ENCODE data around the gene SKAP1.
"Not testable (repeated sequence)": the region's sequence is repeated elsewhere in the genome, so short reads cannot be mapped to it uniquely, and the experiment has no call there.

The SKAP1 gene

DNA sequence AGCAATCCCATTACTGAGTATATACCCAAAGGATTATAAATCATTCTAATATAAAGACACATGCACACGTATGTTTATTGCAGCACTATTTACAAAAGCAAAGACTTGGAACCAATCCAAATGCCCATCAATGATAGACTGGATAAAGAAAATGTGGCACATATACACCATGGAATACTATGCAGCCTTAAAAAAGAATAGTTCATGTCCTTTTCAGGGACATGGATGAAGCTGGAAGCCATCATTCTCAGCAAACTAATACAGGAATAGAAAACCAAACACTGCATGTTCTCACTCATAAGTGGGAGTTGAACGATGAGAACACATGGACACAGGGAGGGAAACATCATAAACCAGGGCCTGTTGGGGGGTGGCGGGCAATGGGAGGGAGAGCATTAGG lies 19.3 kb upstream of the SKAP1 start:
- not testable (repeated sequence) for DNase-seq (ENCODE audit: low read depth in 1 of 2, low spot score in 1 of 2)

- no peak for DNase-seq (ENCODE audit: low read depth in 1 of 2, low spot score in 1 of 2)
Observed at GRCh38 chr17:48445248-48445620, 15.2 kb upstream of the SKAP1 start.

- DNase-seq (ENCODE audit: low read depth in 1 of 2, low spot score in 1 of 2) = no peak
Observed at GRCh38 chr17:48444516-48445247, 14.7 kb upstream of the SKAP1 start.

DNA sequence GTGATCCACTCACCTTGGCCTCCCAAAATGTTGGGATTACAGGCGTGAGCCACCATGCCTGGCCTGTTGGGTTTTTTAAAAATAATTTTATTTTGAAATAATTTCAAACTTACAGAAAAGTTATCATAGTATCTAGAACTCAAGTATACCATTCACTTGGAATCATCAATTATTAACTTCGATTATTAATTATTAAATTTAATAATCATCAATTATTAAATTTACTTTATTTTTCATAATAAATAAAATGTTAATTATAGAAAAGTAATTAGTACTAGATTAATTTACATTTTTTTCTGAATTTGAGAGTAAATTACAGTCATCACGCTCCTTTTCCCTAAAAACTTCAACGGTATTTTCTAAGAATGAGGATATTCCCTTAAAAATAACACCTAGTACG lies 13.7 kb upstream of the SKAP1 start:
- no peak for DNase-seq (ENCODE audit: low read depth in 1 of 2, low spot score in 1 of 2)

DNA sequence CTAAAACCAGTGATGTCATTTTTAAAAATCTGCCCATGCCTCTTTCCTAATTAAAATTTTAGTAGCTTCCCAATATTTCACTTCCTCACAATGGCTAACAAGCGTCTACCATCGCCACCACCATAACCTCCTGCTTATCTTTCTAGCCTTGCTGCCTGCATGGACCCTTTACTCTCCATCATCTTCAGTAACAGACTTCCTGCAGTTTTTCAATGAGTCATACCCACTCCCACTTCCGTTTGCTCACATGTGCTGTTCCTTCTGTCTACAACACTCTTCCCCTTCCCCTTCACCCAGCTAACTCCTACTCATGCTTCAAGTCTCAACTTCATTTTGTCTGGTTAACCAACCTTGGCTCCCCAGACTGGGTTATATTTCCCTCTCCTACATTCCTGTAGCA lies 12.8 kb upstream of the SKAP1 start:
- DNase-seq (ENCODE audit: low read depth in 1 of 2, low spot score in 1 of 2) = no peak

DNA sequence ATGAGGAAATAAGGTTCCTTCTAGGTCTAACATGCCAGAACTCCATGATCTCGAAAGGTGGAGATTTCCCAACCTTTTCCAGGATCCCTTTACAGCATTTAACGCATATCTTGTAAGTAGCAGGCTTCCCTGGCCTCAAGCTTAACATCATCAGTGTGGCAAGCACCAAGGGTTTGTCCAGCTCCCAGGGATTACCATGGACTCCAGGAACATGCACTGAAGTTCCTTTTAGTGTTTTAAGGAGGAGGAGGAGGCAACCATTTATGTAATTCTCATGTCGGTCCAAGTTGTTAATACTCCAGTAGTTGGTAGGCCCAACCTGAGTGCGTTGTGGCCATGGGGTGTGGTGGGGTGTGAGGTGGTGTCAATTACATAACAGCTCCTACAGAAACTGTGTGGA lies 11.8 kb upstream of the SKAP1 start:
- DNase-seq (ENCODE audit: low read depth in 1 of 2, low spot score in 1 of 2) = no peak

DNA sequence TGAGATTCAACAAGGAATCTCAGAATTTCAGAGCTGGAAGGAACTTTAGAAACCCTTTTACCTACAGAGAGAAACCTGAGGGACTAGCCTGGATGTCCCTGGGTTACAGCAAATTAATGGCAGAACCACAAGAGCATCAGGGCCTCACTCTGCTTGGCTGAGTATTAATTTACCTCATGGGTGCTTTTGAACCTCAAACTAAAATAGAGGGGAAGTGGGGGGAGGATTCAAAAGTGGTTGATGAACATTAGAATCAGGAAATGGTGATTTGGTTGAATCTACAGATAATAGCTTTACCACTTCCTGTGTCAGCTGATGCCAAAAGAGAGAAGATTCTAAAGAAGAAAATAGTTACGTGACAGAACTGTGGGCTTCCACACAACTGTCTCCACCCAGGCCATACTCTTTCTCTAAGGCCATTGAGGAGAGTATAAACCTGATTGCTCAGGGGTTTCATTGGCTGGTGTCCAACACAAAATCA lies 11.3 kb upstream of the SKAP1 start:
- DNase-seq (ENCODE audit: low read depth in 1 of 2, low spot score in 1 of 2) = no peak

DNA sequence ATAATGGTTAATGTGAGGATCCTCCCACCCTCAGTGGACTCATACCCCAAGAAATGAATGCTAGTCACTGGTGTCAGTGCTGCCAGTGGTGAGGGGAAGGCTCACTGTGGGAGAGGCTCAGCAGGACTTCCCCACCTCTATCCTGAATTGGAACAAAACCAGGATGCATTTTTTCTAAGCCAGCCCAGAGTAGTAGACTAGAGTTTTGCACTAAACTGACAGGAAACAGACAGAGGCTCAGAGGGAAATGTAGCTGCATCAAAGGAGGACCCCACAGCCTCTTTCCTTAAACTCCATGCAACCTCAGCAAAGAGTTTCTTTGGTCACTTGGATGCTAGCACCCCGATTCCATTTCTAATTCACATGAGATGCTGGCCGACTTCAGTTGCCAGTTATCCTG lies 10.7 kb upstream of the SKAP1 start:
- DNase-seq (ENCODE audit: low read depth in 1 of 2, low spot score in 1 of 2) = no peak

GRCh38 chr17:48439875-48440505 lies 10.0 kb upstream of the SKAP1 start:
- no peak for DNase-seq (ENCODE audit: low read depth in 1 of 2, low spot score in 1 of 2)

DNA sequence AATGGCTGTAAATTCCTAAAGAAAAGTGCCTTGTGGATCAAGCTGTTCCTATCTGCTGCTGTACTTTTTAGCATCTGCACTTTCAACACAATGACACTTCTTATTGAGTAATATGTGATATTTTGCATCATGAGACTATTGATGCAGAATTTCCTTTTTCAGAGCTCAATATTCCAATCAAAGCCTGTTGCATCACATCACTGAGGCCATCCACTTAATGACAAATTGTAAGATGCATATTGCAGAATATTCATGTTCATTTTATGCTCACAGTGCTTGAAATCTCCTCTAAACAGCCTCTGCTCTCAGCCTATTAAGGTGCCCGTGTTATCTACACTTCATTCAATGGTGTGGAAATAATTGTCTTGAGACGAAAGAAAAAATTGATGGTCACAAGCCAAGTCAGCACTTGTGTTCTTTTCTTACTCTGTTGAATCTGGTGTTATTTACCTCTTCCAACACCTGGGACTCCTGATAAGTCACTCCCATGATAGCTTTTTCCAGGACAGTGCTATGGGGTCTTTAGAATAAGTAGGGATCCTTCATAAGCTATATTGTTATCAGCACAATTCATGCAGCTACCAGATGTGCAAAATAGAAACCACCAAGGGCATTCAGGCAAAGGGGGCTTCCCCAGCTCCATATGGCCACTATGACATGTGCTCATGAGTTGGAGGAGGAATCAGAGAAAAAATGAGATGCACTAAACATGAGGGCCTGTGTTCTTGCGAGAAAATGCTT lies 9.3 kb upstream of the SKAP1 start:
- no peak for DNase-seq (ENCODE audit: low read depth in 1 of 2, low spot score in 1 of 2)

GRCh38 chr17:48438516-48439061 lies 8.6 kb upstream of the SKAP1 start:
- no peak for DNase-seq (ENCODE audit: low read depth in 1 of 2, low spot score in 1 of 2)

DNA sequence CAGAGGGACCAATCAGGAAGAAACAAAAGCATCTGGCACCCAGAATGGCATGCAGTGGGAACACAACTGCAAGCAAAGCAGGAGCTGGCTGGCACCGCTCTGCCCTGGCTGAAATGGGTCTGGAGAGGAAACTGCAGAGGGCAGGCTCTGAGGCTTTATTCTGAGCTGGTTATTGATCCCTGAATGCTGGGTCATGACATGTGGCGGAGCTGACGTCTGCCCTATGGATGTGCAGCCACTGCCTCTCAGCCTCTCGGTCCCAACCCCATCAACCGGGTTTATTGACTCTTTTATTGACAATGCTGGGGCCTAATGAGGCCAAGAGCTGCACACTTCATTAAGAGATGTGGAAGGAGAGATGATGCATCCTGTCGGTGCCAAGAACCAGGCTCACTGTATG lies 3.9 kb upstream of the SKAP1 start:
- no peak for DNase-seq (ENCODE audit: low read depth in 1 of 2, low spot score in 1 of 2)

- DNase-seq (ENCODE audit: low read depth in 1 of 2, low spot score in 1 of 2) = no peak
Observed at GRCh38 chr17:48432820-48433775, 3.1 kb upstream of the SKAP1 start.

GRCh38 chr17:48429156-48429555 lies 858 bp downstream of the SKAP1 start:
- DNase-seq (ENCODE audit: low read depth in 1 of 2, low spot score in 1 of 2) = no peak

- DNase-seq (ENCODE audit: low read depth in 1 of 2, low spot score in 1 of 2) = no peak
Observed at GRCh38 chr17:48427598-48427997, 2.4 kb downstream of the SKAP1 start.

DNA sequence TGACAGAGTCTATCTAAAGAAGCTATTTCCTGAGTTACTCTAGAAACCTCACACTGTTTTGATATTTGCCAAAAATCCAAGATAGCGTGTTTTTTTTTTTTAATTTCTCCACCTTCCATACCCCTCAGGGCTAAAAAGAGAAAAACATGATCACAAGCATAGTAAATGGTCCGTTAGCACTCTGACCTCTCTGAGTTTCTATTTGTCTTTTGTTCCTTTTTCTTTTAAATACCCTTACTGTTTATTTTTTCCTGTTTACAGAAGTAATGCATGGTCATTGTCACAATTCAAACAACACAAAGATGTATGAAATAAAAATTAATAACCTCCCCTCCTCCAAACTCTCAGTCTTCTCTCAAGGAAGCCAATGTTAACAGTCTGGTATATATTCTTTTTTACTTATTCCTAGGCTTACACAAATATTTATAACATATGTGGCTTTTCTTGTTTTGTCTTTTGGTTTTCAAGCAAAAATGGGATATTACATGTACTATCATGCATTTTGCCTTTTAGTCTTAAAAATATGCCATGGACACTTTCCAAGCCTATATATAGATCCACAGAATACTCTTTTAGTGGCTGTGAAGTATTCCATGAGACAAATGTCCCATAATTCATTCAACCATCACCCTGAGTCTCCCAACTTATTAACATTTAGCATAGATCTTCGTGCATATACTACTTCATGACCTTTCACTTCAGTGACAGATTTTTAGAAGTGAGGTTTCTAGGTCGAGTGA lies 3.1 kb downstream of the SKAP1 start:
- DNase-seq (ENCODE audit: low read depth in 1 of 2, low spot score in 1 of 2) = no peak

GRCh38 chr17:48426019-48426665 lies 3.9 kb downstream of the SKAP1 start:
- DNase-seq (ENCODE audit: low read depth in 1 of 2, low spot score in 1 of 2) = no peak

DNA sequence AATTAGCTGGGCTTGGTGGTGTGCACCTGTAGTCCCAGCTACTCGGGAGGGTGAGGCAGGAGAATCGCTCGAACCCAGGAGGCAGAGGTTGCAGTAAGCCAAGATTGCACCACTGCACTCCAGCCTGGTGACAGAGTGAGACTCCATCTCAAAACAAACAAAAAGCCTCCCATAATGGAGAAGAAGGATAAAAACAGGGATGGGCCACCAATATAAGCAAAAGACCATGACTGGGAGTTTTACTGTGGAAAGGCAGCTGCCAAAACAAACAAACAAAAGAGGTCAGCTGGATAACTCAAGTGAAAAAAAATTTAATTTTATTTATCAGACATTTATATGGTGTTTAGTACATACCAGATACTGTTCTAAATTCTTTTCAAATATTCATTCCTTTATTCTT lies 8.0 kb downstream of the SKAP1 start:
- not testable (repeated sequence) for DNase-seq (ENCODE audit: low read depth in 1 of 2, low spot score in 1 of 2)

GRCh38 chr17:48420823-48421222 lies 9.2 kb downstream of the SKAP1 start:
- no peak for DNase-seq (ENCODE audit: low read depth in 1 of 2, low spot score in 1 of 2)

- DNase-seq (ENCODE audit: low read depth in 1 of 2, low spot score in 1 of 2) = no peak
Observed at GRCh38 chr17:48416971-48417370, 13.0 kb downstream of the SKAP1 start.

Measured in activated T-helper 1 cell treated with anti-CD3 and anti-CD28 coated beads, Interleukin-2, amount 50 U/mL, for 16 hours (primary cell).